Activated CD4-positive, alpha-beta T cell treated with anti-CD3 and anti-CD28 coated beads, Interleukin-2, Interleukin-6, amounts not matched to agents 100 ng/mL and 50 ng/mL, durations not matched to agents 16 hours and 8 hours (primary cell): ENCODE data around the gene ATXN7L1.

Source experiments
- DNase-seq: peaks from one replicate; pipeline ENCODE4 v3.0.0-alpha.2; 2020

Gene ATXN7L1, protein sequence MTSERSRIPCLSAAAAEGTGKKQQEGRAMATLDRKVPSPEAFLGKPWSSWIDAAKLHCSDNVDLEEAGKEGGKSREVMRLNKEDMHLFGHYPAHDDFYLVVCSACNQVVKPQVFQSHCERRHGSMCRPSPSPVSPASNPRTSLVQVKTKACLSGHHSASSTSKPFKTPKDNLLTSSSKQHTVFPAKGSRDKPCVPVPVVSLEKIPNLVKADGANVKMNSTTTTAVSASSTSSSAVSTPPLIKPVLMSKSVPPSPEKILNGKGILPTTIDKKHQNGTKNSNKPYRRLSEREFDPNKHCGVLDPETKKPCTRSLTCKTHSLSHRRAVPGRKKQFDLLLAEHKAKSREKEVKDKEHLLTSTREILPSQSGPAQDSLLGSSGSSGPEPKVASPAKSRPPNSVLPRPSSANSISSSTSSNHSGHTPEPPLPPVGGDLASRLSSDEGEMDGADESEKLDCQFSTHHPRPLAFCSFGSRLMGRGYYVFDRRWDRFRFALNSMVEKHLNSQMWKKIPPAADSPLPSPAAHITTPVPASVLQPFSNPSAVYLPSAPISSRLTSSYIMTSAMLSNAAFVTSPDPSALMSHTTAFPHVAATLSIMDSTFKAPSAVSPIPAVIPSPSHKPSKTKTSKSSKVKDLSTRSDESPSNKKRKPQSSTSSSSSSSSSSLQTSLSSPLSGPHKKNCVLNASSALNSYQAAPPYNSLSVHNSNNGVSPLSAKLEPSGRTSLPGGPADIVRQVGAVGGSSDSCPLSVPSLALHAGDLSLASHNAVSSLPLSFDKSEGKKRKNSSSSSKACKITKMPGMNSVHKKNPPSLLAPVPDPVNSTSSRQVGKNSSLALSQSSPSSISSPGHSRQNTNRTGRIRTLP

DNA sequence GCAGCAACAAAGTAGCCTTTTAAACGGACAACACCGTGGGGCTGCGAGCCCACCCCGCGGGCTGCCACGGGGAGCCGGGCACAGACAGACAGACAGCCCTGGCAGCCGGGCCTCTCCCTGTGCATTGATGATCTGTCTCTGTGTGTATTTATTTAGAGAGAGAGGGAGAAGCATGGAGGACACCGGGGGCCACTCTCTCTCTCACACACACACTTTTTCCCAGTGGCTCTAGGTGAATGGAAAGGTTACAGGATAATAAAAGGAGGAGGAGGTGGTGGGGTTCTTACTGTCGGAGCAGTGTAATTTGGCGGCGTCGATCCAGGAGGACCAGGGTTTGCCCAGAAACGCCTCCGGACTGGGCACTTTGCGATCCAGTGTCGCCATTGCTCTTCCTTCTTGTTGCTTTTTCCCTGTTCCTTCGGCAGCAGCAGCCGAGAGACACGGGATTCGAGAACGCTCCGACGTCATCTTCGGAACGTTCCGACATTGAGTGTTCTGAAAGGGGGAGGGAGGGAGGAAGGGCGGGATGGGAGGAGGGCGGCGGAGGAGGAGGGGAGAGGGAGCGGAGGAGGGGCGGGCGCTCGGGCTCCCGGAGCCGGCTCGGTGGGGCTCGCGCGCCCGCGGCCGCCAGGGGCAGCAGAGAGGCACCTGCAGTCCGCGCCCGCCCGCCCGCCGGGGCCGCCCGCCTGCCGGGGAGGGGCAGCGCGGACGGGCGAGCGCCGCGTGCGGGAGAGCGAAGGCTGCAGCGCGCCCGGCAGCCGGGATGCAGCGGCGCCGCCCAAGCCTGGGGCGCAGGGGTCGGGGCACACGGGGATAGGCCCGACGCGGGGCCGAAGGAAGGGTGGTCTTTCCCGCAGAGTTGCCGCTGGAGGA, at the start of gene ATXN7L1:
ATXN7L1 (minus strand) TSS at position 509 of the 873 bp plus-strand sequence; CDS start at position 468, 41 bp downstream.
- peak; percentile 93 for DNase-seq

DNA sequence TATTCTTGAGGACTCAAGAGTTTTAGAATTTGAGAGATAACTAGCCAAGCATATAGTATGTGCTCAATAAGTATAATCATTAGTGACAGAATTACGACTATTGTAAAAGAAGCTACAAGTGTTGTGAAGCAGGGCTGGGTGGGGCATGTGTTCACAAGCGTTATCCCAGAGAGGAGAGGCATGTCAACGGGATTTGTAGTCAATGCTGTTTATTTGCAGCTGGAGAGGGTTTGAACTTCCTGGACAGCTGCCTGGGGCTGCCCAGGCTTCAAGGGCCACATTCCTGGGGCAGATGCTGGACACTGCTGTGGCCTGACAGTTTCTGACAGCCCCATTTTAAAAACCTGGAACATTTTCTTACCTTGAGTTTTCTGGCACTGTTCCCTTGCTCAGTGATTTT, 49.7 kb upstream of the ATXN7L1 start:
- DNase-seq, result no peak

DNA sequence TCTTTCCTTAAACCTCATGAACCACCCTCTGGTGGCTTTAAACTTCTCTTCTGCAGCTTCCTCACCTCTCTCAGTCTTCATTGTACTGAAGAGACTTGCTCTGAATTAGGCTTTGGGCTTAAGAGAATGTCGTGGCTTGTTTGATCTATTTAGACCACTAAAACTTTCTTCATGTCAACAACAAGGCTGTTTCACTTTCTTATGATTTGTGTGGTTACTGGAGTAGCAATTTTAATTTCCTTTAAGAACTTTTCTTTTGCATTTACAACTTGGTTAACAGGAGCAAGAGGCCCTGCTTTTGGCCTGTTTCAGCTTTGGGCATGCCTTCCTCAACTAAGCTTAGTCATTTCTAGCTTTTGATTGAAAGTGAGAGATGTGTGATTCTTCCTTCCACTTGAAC, 48.5 kb upstream of the ATXN7L1 start:
- peak; percentile 82 for DNase-seq

DNA sequence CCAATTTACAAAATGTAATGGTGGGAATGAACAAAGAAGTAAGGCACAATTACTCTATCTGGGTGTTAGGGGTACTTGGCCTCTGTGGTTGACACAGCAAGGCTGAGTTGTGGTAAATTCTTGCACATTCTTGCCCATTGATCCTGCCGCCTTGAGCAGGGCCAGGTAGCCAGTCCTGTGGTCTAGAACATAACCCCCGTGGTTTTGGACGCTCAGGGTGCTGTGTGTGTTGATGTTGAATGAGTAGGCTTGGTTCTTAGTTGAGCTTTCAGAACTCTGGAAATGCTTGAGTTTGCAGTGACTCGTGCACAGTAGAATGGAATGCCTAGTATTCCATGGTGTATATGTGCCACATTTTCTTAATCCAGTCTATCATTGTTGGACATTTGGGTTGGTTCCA, 44.4 kb upstream of the ATXN7L1 start:
- DNase-seq, result no peak

DNA sequence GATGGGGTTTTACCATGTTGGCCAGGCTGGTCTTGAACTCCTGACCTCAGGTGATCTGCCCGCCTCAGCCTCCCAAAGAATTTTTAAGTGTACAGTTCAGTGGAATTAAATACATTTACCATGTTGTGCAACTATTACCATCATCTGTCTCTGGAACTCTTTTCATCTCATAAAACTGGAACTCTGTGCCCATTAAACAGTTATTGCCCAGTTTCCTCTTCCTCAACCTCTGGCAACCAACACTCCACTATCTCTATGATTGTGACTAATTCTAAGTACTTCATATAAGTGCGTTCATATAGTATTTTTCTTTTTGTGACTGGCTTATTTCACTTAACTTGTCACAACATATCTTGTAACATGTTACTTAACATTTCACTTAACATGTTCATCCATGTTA, 41.3 kb upstream of the ATXN7L1 start:
- no peak for DNase-seq

DNA sequence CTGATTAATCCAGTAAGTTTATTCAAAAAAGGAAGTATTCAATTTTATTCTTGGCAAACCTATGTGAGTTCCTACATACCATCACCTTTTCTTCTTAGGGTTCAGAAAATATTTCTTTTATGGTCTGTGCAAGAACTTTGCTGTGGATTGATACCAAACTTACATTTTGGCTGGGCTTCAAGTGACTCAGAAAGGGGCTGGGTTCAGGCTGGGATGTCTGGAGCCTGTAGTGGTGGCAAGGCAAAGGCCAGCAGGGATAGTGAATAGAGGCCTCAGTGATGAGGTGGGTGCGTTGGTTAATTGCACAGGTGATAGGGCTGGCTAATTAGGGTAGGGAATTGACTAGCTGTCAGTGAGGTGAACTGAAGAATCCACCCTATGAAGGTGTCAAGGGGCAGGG, 40.2 kb upstream of the ATXN7L1 start:
- no peak for DNase-seq

DNA sequence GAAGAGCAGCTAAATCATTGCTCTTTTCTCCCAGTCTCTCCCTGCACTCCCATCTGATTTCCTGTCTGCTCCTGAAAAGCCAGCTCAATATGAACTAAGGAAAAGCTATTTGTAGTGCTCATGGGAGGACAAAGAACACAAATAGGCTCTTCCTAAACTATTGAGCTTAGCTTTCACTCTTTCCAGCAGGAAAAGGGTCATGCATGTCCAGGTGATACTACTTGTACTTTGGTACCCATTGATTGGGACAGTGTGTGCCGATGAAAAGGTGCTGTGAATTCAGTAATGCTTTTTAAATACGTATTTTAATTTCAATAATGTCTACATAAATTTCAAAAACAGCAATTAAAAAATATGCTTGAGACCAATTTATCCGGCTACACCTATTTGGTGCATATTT, 37.5 kb upstream of the ATXN7L1 start:
- DNase-seq, result no peak

DNA sequence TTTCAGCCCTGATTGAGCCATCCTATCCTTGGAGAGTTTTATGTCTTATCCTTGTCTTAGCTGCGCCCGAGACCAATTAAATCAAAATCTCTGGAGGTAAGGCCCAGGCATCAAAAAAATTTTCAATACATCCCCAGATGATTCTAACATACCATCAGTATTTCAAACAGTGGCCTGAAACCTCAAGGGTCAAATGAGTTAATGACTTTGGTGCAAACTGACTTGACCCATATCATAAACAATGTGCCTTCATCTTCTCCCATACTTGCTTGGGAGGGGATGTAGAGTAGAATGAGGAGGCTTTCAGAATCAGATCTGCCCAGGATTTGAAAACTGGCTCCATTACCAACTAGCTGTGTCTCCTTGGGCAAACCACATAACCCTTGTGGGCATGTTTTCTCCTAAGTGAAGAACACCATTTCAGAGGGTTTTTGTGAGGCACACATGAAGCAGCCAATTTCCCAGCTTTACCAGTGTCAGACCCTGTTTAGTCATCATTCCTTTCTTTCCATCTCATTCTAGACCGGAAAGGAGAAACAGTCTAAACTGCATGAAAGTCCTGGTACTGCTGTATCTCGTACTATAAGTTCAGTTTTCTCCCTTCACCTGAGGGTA, 35.7 kb upstream of the ATXN7L1 start:
- no peak for DNase-seq

DNA sequence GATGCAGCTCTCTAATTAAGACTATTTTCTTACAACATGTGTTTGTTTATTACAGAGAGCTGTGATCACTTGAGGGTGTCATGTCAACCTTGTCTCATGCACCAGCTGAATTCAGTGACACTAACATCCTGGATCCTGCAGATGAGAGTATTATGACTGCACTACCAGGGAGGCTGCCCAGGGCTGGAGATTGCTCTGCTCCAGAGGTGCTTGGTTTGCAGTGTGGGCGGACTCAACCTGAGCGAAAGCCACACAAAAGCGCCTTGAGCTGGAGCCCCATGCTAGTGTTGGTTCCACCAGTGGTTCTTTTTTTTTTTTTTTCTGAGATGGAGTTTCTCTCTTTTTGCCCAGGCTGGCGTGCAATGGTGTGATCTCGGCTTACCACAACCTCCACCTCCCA, 33.8 kb upstream of the ATXN7L1 start:
- DNase-seq, result peak; percentile 20

DNA sequence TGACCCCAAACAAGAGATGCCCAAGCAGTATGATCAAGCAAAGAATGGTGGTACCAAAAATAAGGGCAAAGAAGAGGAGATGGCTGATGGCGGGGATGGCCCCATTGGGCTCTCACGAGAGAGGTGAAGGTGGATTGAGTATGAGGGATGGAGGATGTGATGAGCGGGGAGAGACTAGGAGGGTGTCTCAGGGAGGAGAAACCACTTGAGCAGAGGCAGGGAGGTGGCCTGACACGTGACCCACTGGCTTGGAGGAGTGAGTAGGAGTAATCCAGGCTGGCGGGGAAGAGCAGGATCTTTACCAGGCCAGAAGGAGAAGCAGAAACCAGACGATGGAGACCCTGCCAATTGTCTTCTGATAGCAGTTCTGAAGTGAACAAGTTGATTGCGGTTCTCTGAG, 33.3 kb upstream of the ATXN7L1 start:
- DNase-seq, result no peak

DNA sequence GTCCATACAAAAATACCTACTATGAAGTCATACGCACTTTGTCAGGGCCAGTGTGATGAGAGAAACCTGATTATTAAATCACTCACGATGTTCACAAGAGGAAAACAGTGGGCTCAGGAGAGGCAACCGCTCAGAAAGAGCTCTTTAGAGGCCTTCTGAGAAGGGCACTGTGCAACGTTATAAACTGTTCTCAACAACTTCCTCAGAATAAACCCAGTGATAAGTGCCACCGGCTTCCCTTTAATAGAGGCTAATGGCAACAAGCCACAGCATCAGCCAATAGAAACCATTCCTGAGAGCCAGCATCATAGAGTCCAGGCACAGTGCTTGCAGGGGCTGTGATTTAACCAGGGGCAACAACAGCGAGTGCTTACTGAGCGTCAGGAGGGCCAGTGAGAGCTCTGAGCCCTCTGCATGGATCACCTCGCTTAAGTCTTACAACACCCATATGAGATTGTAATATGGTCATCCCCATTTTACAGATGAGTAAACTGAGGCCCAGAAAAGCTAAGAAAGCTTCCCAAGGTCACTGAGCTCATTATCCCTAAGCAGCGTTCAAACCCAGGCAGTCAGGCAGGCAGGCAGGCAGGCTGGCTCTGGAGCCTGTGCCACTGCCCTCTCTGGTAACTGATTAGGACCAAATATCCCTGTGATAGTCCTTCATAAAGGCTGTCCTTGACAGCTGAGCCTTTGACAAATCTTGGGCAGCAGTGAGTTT, 30.9 kb upstream of the ATXN7L1 start:
- DNase-seq, result no peak

DNA sequence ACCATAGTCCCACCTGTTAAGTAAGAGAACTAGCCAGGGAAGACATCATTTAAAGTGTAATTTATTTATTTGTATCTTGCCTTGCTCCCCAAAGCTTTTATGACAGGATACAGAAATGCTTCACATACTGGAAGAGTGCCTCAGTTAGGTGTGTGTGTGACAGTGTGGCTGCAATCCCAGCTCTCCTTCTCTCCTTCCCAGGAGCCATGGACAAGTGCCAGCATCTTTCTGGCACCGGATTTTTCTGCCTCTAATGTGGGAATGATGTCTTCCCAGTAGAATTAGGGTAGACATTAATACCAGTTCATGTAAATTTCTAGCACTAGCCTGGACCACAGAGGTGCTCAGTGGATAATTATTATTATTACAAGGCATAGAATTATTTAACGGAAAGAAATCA, 30.3 kb upstream of the ATXN7L1 start:
- no peak for DNase-seq

DNA sequence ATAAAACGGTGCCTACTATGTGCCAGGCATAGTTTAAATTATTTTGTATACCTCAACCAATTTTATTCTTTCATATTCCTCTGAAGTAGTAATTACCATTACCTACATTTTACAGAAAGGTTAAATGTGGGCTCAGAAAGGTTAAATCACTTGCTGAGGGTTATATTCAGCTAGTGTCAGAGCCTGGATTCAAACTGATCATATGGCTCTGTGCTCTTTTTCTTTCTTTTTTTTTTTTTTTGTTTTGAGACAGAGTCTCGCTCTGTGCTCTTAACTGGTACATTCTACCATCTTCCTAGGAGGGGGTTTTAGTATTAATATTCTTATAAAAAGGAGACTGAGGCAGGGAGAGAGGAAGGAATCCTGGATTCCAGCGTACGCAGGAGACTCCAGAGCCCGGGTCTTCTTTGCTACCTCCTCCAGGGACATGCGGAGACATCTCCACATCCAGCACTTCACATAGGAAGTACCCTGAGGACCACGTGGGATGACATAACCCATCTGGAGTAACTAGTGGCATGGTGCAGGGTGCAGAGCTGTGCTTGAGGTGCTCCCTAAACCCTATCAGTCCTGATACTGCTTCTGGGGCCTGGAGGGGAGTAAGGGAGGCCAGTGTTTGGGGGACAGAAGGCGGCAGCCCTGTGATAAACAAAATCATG, 29.6 kb upstream of the ATXN7L1 start:
- DNase-seq, result no peak

DNA sequence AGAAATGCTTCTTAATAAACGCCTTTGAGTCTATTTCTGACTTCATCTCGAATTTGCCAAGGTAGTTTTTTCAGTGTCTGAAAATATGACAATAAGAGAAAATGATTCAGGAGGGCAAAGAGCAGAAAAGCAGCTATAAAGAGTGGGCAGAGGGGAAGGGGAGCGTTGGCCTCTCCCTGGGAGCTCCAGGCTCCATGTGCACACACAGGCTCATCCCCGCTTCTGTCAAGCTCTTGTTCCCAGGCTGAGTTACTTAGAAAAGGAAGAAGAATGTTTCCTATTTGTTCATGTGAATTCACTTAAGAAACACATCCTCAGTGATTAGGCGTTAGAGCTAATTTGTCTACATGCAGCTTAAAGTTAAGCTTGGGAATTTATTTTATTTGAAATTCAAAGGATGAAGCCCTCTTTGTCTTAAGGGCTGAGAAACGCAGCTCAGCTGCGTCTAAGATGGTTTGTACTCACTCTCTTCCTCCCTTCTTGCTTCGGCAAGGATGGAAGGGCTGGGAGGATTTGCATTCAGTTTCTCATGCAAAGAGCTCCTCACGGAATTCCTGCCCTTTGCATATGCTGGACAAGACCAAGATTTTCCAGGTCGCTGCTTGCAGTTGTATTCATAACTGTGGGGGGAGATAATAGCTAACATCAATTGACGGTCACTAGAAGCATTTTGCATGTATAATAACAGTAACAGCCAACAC, 29.0 kb upstream of the ATXN7L1 start:
- no peak for DNase-seq

DNA sequence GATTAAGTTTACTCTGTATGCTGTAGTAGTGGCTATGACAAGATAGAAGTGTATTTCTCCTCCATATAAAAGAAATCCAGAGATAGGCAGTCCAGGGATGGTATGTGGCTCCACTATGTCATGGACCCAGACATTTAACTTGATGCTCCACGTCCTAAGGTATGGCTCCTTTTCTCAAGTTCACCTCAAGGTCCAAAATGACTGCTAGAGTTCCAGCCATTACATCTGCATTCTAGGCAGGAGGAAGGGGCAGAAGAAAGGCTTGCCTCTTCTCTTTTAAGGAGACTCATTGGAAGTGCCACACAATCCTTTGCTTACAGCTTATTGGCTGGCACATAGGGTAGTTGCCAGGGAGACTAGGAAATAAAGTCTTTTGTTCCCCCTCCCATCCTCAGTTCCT, 27.7 kb upstream of the ATXN7L1 start:
- DNase-seq, result no peak

DNA sequence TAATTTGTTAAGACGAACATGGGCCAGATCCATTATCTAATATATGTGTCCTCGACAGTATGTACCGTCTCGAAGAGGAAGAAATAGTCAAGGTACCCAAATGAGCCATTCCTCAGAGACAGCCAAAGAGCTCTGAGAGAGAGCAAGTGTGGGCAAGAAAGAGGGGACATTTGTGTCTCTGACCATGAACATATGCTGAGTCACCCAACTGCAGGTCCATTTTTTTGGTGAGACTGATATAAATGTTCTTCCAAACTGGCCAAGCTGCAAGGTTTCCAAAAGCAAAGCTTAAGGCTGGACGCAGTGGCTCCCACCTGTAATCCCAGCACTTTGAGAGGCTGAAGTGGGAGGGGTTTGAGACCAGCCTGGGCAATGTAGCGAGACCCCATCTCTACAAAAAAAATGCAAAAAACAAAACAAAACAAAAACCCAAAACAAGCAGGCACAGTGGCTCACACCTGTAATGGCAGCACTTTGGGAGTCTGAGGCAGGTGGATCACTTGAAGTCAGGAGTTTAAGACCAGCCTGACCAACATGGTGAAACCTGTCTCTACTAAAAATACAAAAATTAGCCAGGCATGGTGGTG, 26.0 kb upstream of the ATXN7L1 start:
- no peak for DNase-seq

DNA sequence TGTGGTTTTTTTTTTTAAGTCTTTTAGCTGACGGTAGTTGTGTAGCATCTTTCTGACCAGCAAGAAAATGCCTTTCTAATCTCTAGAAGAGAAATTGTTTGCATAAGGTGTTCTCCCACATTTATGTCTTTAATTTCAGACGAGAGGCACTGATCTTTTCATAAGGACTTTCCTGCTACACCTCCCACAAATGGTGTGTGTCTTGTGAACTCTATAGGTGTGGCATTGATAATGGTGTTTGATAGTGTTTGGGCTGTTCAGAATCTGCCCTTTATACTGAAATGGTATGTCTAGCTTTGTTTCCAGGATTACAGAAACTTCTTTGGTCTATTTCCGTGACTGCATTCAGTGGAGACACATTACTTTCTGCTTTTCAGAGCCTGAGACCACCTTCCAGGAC, 21.6 kb upstream of the ATXN7L1 start:
- DNase-seq, result no peak

DNA sequence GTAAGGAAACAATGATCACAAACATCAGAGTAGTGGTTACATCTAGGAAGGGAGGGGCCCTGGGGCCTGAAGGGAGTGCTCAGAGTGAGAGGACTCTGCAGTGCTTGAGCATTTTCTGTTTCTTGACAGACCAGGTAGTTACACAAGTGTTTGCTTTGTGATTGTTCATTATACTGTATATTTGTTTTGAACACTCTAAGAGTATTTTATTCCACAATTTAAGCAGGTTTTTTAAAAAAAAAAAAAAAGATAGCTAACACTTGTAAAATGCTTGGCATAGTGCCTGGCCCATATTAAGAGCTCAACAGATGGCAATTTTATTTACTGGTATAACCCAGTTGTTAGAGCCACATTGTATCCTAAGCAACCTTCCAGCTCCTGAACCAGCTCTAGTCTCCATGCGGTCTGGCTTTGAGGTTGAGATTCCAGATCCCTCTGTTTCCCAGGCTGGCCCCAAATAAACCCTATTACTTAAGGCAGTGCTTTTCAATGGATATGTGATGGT, 20.1 kb upstream of the ATXN7L1 start:
- no peak for DNase-seq

DNA sequence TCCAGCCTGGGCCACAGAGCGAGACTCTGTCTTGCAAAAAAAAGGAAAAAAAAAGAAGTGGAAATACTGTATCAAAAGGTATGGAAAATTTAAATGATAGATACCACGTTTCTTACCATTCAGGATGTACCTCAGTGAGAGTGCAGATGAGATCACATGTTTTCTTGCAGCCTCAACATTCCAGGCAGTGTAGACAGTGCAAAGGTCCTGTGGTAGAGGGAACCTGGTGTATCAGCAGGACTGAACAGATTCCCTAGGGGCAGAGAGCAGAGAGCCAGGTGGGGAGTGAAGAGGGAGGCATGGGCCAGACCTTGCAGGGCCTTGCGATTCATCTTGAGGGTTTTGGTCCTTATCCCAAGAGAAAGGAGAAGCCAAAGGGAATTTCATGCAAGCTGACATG, 17.7 kb upstream of the ATXN7L1 start:
- no peak for DNase-seq

DNA sequence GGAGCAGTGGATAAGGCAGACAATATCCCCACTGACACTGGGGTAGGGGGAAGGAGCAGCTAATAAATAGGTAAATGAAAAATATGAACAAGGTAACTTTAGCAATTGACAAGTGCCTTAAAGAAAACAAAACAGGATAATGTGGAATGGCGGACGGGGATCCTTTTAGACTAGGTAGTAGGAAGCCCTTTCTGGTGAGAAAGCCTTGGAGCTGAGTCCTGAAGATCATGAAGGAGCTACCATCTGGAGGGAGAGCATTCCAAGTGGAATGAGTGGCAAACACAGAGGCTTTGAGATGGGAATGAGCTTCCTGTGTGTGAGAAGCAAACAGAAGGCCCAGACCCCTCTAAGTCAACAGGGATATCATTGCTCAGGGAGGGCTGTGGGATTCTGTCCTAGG, 16.0 kb upstream of the ATXN7L1 start:
- no peak for DNase-seq
